ENCODE measurements around the gene PTPRCAP.

DNA sequence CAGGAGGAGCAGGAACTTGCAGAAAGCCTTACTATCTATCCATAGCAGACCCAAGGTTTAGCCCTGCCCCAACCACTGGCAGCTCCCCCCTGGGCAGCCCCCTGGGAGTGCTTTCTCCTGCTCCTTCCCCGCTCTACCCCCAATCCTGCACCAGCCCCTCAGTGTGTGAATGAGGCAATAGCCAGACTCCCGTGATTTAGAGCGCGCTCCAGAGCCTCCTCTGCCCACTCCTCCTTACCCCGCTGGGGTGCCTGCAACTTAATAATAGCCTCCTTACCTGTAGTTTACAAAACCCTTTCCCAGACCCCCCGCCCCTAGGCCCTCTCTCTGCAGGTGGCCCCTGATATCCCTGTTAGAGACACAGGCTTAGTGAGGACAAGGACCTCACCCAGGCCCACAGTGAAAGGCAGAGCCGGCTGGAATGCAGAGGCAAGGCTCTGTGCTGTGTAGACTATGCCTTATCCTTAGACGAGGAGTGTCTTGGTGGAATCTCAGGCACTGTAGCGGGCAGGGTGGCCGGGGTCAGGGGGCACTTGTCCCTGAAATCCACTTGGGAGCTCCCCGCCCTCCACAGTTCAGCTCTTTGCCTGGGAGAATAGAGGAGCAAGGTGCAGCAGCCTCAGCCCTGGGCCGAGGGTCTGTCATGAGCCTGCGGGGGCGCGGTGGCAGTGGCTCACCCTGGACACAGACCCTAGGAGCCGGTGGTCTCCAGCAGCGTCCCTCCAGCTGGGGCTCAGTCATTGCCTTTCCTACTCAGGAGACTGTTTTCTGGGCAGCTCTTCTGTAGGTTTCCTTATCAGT, 26.3 kb downstream of the PTPRCAP start:
- TF ChIP-seq POLR2AphosphoS5 (IDR thresholded peaks at IDR 0.05; ENCODE audit: low read depth) (no peak), CTCF (IDR thresholded peaks at IDR 0.05; ENCODE audit: insufficient read depth, low read length) (no peak)

All from HL-60 (cell line).